ENCODE measurements around the gene SMCO2.

The SMCO2 gene

GRCh38 chr12:27455589-27455988, 9.1 kb downstream of the SMCO2 start:
- no peak for DNase-seq

- DNase-seq, result no peak
These were observed 10.1 kb downstream of the SMCO2 start for GRCh38 chr12:27456618-27457017.

GRCh38 chr12:27460471-27460978, 14.0 kb downstream of the SMCO2 start:
- no peak for DNase-seq

GRCh38 chr12:27462151-27462694, 15.7 kb downstream of the SMCO2 start:
- DNase-seq, result no peak

GRCh38 chr12:27462851-27463250, 16.3 kb downstream of the SMCO2 start:
- no peak for DNase-seq

GRCh38 chr12:27463511-27464219, 17.1 kb downstream of the SMCO2 start:
- no peak for DNase-seq

GRCh38 chr12:27464220-27464554, 17.7 kb downstream of the SMCO2 start:
- DNase-seq, result no peak

- DNase-seq, result no peak
These were observed 21.1 kb downstream of the SMCO2 start for GRCh38 chr12:27467641-27468040.

- DNase-seq, result no peak
These were observed 21.7 kb downstream of the SMCO2 start for GRCh38 chr12:27468241-27468640.

GRCh38 chr12:27469176-27469736, 22.7 kb downstream of the SMCO2 start:
- no peak for DNase-seq

- no peak for DNase-seq
These were observed 26.1 kb downstream of the SMCO2 start for GRCh38 chr12:27472604-27473003.

- DNase-seq, result no peak
These were observed 27.8 kb downstream of the SMCO2 start for GRCh38 chr12:27474344-27474743.

GRCh38 chr12:27477049-27477448, 30.5 kb downstream of the SMCO2 start:
- no peak for DNase-seq

GRCh38 chr12:27478949-27479348, 32.4 kb downstream of the SMCO2 start:
- no peak for DNase-seq

GRCh38 chr12:27480016-27480415, 33.5 kb downstream of the SMCO2 start:
- no peak for DNase-seq

GRCh38 chr12:27486961-27487360, 40.4 kb downstream of the SMCO2 start:
- no peak for DNase-seq

- DNase-seq, result no peak
These were observed 41.9 kb downstream of the SMCO2 start for GRCh38 chr12:27488479-27488878.

- DNase-seq, result no peak
These were observed 44.7 kb downstream of the SMCO2 start for GRCh38 chr12:27491226-27491625.

- no peak for DNase-seq
These were observed 46.9 kb downstream of the SMCO2 start for GRCh38 chr12:27493260-27493940.

- DNase-seq, result no peak
These were observed 50.9 kb downstream of the SMCO2 start for GRCh38 chr12:27497446-27497845.

- DNase-seq, result no peak
These were observed 51.6 kb downstream of the SMCO2 start for GRCh38 chr12:27498149-27498548.

- peak in 2 of 3 experiments; percentile 14 to 59 for DNase-seq
These were observed 52.2 kb downstream of the SMCO2 start for GRCh38 chr12:27498761-27499160.

- no peak for DNase-seq
These were observed 52.8 kb downstream of the SMCO2 start for GRCh38 chr12:27499377-27499776.

- no peak for DNase-seq
These were observed 54.0 kb downstream of the SMCO2 start for GRCh38 chr12:27500546-27500945.

Data from NCI-H1417 (cell line).